ENCODE data around the gene PKP4. TPM values are rescaled to one million over a fixed set of nuclear protein-coding genes. Genes with fewer than 3 reads are reported as not detected.

Gene PKP4
- total and polyA plus RNA-seq, 4 donors = 21.5 to 96.4 (median 32.8) TPM

DNA sequence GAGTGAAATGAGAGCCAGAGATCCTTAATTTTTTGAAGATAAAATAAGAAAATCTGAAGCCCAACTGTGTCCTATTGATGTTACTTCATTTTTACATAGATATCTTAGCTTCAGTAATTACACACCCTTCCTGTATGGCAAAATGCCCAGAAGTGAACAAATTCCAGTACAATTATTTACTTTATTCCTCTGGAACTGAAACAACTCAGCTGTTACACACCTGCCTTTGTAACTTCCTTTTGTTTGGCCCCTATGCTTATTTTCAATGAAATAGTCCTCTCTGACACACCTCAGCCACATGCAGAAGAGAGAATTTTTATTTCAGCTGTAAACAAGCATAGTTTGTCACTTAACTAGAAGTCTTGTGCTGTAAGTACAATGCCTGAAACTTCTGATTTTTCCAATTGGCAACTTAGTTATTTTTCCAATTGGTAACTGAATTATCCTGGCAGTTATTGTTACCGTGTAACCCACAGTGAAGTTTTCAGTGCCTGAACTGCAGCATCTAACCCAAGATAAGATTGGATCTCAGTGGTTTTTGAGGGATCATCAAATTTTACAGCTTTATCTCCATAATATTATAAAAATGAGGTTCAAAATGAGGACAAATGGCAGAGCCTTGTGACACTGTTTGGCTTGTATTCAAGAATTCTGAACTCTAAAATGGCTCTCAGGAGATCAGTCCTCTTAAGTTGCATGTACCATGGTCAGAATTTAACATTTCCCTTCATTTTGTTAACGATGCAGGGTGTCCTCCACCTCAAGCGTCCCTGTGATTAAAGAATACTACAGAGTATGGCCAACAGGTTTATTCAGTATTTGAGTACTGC is 82.6 kb downstream of the PKP4 start:
- 56 to 80% methylated on average over 3 of the region's 3 CpGs for WGBS, 2 donors
- Histone ChIP-seq H3K9ac (ENCODE audit: insufficient read depth in 1 of 2, low read length in 2 of 2) (no peak overlapping the region), H3K27ac (ENCODE audit: low read depth in 1 of 2, low read length in 1 of 2) (peak overlapping the region in 1 of 2 donors; percentile 29), H3K4me1 (ENCODE audit: control insufficient read depth in 5 of 5, insufficient read depth in 5 of 5, low read length in 5 of 5) (peaks cover 0 to 39% (median 14%) of the 10 kb centered on the region in 5 donors), H3K4me3 (no peak overlapping the region), H3K27me3 (ENCODE audit: control insufficient read depth in 3 of 3, insufficient read depth in 3 of 3, low read length in 2 of 3) (no peaks in the 10 kb centered on the region), H3K36me3 (ENCODE audit: control insufficient read depth in 4 of 4, insufficient read depth in 4 of 4, low read length in 4 of 4) (peaks cover 0 to 8% (median 3%) of the 10 kb centered on the region in 4 donors), H3K9me3 (ENCODE audit: control insufficient read depth in 4 of 4, insufficient read depth in 3 of 4, low read length in 3 of 4) (no peaks in the 10 kb centered on the region)
- TF ChIP-seq, protein P1, sequence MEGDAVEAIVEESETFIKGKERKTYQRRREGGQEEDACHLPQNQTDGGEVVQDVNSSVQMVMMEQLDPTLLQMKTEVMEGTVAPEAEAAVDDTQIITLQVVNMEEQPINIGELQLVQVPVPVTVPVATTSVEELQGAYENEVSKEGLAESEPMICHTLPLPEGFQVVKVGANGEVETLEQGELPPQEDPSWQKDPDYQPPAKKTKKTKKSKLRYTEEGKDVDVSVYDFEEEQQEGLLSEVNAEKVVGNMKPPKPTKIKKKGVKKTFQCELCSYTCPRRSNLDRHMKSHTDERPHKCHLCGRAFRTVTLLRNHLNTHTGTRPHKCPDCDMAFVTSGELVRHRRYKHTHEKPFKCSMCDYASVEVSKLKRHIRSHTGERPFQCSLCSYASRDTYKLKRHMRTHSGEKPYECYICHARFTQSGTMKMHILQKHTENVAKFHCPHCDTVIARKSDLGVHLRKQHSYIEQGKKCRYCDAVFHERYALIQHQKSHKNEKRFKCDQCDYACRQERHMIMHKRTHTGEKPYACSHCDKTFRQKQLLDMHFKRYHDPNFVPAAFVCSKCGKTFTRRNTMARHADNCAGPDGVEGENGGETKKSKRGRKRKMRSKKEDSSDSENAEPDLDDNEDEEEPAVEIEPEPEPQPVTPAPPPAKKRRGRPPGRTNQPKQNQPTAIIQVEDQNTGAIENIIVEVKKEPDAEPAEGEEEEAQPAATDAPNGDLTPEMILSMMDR (IDR thresholded peaks at IDR 0.05; ENCODE audit: control extremely low read depth, extremely low read depth) = no peak
- ATAC-seq (ENCODE audit: insufficient read depth, low FRiP score) (peak; percentile 58), DNase-seq (peak; percentile 19 to 96 (median 94))

DNA sequence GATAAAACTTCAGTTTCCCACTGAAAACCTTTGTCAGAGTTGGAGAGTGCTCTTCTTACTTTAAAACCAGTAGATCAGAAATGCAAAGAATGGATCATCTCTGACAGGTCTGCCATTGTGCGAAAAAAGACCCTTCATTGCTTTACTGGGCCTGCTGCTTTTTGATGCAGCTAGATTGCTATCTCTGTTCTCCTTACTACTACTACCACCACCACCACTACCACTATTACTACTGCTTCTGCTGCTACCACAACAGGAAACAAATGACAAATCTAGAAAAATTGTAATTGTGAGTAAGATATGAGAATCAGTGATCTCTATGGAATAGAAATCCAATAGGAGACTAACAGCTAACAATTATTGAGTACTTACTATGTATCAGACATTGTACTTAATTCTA is 85.8 kb downstream of the PKP4 start:
- peaks cover 0 to 30% (median 15%) of the 10 kb centered on the region in 5 donors for H3K4me1 ChIP-seq (ENCODE audit: control insufficient read depth in 5 of 5, insufficient read depth in 5 of 5, low read length in 5 of 5)
- no peak overlapping the region for H3K9ac ChIP-seq (ENCODE audit: insufficient read depth in 1 of 2, low read length in 2 of 2)
- no peak overlapping the region for H3K4me3 ChIP-seq
- no peaks in the 10 kb centered on the region for H3K9me3 ChIP-seq (ENCODE audit: control insufficient read depth in 4 of 4, insufficient read depth in 3 of 4, low read length in 3 of 4)
- DNase-seq = no peak
- no peak for ATAC-seq (ENCODE audit: insufficient read depth, low FRiP score)
- 97 to 99% methylated on average over 1 of the region's 1 CpG for WGBS, 2 donors
- peaks cover 0 to 6% (median 1%) of the 10 kb centered on the region in 4 donors for H3K36me3 ChIP-seq (ENCODE audit: control insufficient read depth in 4 of 4, insufficient read depth in 4 of 4, low read length in 4 of 4)
- no peaks in the 10 kb centered on the region for H3K27me3 ChIP-seq (ENCODE audit: control insufficient read depth in 3 of 3, insufficient read depth in 3 of 3, low read length in 2 of 3)
- H3K27ac ChIP-seq (ENCODE audit: low read depth in 1 of 2, low read length in 1 of 2) = no peak overlapping the region
- TF ChIP-seq, protein P1 (IDR thresholded peaks at IDR 0.05; ENCODE audit: control extremely low read depth, extremely low read depth) = no peak

DNA sequence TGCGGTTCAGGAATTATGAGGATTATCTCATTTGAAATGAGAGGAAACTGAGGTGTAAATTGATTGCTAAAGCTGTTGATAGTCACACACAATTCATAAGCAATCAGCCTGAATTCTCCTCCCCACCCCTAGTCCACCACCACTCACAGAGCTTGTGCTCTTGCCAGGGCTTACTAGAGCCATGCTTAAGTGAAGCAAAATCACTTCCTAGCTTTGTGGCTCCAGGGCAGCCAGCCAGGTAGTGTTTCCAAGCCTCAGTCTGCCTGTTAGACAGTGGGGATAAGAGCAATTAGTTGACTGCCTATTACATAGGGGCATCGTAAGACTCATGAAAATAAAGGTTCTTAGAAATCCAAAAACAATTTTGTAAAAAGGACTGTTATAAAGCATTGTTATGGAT is 87.2 kb downstream of the PKP4 start:
- DNase-seq (no peak), ATAC-seq (ENCODE audit: insufficient read depth, low FRiP score) (no peak)
- Histone ChIP-seq H3K27me3 (ENCODE audit: control insufficient read depth in 3 of 3, insufficient read depth in 3 of 3, low read length in 2 of 3) (no peaks in the 10 kb centered on the region), H3K4me1 (ENCODE audit: control insufficient read depth in 5 of 5, insufficient read depth in 5 of 5, low read length in 5 of 5) (peaks cover 0 to 30% (median 11%) of the 10 kb centered on the region in 5 donors), H3K4me3 (no peak overlapping the region), H3K27ac (ENCODE audit: low read depth in 1 of 2, low read length in 1 of 2) (no peak overlapping the region), H3K9me3 (ENCODE audit: control insufficient read depth in 4 of 4, insufficient read depth in 3 of 4, low read length in 3 of 4) (no peaks in the 10 kb centered on the region), H3K9ac (ENCODE audit: insufficient read depth in 1 of 2, low read length in 2 of 2) (no peak overlapping the region), H3K36me3 (ENCODE audit: control insufficient read depth in 4 of 4, insufficient read depth in 4 of 4, low read length in 4 of 4) (peaks cover 2 to 13% (median 5%) of the 10 kb centered on the region in 4 donors)
- TF ChIP-seq, protein P1 (IDR thresholded peaks at IDR 0.05; ENCODE audit: control extremely low read depth, extremely low read depth) = no peak
- WGBS, 2 donors = 84 to 94% methylated on average over 2 of the region's 2 CpGs
